GM19397 (cell line): ENCODE measurements around the gene PREP.

Experiments
- ATAC-seq: cut with Tn5 transposase; IDR thresholded peaks from one replicate; pipeline ENCODE4 v1.9.1; 2021; ENCODE audit warnings: mild to moderate bottlenecking, moderate library complexity; ENCODE audit not compliant: unreplicated experiment

PREP gene

DNA sequence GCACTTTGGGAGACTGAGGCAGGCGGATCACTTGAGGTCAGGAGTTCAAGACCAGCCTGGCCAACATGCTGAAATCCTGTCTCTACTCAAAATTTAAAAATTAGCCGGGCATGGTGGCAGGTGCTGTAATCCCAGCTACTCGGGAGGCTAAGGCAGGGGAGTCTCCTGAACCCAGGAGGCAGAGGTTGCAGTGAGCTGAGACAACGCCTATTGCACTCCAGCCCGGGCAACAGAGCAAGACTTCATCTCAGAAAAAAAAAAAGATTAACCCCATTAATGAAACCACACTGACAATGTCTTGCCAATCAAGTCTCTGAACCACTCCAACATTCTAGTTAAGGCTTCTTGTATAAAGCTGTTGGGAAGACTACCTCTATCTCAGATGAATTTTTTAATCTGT lies 4.0 kb downstream of the PREP start:
- no peak for ATAC-seq

DNA sequence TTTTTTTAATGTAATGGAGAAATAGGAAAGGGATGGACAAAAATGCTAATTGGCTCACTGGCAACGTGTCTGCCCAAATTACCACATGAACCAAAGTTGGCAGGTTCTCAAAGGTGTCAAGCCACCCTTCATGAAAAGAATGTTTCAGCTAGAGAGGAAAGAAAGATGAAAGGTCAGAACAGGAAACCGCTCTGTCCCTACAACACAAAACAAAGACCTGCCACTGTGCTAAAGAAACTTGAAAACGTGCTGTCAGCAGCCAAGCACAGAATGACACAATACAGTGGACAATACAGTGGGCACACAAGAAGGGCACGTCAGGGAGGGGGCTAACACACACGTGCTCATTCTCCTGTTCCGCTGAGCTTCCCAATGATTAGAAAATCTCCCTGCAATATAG lies 4.9 kb downstream of the PREP start:
- ATAC-seq = no peak

DNA sequence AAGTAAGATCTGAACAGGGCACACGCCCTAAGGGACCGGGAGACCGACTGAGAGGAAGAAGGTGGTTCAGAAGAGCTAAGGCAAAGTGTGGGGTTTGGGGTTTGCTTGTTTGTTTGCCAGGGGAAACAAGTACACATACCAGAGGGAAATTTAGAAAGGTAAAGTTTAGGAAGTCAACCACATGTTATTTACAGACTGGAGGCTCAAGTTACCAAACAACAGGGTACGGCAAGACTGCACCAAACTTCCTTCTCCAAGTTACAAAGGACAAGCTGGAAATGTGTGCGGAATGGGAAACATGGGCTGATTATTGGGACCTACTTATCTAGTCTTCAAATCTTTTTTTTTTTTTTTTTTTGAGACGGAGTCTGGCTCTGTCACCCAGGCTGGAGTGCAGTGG lies 11.2 kb downstream of the PREP start:
- no peak for ATAC-seq

DNA sequence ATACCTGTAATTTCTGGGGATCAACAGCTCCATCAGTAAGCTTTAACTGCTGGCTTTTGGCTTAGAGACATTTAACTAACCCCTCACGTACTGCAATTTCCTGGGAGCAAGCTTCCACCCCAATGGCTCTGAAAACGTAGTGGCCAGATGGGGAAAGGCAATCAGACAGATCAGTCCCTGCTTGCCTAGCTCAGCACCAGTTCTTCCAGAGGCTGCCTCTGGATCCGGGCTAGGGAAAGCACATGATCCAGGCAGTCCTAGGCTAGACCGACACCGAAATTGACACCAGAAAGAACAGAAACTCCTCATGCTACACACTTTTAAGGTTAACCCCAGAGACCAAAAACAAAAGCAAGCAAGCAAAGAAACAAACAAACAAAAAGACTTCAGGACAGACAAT lies 13.3 kb downstream of the PREP start:
- no peak for ATAC-seq

DNA sequence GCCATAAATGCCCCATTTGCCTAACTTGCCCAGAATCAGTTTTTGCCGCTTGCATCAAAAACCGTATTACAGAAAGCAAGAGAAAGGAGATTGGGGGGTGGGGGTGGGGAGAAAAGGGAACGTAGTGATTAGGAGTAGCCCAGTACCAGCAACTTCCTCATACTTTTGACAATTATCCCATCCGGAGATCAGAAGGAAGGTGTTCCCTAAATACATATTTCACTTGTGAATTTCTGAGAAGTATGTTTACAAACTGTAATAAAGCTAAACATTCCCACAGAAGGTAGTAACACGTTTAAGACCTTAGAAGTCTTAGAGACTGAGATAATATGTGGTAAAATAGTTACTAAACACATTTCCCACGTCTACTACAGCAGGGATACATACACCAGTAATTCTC lies 14.5 kb downstream of the PREP start:
- no peak for ATAC-seq

DNA sequence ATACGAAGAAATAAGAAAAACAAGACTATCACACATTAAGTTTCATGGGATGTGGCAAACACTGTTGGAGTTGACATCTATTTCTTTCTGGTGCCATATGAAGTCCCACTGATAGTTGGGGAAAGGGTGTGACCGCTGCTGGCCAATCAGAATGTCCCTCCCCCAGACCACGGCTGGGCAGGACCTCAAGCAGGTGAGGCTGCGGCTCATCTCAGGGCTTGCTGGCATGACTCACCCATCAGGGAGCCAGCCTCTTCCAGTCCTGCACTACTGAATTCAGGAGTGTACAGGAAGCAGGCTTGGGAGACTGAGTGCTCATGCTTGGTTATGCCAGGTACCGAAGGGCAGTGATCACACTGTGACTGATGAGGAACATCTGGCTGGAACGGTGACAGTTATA lies 18.9 kb downstream of the PREP start:
- ATAC-seq = no peak

DNA sequence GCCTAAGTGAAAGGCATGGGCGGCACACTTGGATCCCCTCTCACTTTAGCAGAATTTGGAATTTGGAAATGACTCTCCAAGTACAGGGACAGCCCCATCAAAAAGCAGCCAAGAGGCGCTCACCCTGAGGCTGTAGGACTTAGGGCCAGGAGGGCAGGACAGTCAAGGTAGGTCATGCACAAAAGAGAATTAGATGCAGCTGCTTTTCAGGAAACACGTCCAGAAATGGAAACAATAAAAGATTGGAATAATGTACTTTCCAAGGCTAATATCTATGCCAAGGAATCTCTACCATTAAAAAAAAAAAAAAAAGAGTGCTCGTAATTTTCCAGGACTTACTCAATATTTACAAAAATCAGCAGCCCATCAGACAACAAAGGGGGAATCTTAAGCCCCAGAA lies 19.9 kb downstream of the PREP start:
- no peak for ATAC-seq

DNA sequence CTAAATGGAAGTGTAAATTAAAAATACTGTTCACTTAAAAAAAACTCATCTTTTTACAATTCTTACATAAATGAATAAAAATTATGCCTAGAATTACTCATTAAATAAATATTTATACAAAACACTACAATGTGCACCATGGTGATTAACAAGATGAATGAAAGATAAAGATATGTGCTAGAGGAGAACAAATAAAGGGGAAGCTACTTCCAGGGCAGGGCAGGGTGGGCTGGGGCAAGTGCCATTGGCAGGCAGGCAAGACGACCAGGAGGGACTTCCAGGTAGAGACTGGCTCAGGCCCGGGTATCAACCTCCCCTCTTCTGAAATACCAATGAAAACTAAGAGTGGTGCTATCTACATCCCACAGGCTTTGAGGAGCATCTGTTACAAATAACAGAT lies 20.4 kb downstream of the PREP start:
- no peak for ATAC-seq

DNA sequence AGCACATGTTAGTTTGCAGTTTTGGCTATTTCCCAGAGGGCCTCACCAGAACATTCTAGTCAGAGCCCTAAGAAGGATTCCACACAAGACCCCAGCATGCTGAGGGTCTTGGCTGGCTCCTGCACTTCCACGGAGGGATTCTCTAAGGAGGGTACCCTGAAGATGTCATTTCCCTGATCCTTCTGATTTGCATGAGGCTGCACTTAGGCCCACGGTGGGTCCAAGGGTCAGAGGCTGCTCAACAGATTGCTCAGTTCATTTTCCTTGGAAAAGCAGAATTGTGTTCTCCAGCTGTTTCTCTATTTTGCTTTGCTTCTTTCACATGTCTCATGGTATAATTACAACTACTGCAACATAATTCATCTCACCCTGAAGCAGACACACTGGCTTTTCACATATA lies 22.2 kb downstream of the PREP start:
- ATAC-seq = no peak

DNA sequence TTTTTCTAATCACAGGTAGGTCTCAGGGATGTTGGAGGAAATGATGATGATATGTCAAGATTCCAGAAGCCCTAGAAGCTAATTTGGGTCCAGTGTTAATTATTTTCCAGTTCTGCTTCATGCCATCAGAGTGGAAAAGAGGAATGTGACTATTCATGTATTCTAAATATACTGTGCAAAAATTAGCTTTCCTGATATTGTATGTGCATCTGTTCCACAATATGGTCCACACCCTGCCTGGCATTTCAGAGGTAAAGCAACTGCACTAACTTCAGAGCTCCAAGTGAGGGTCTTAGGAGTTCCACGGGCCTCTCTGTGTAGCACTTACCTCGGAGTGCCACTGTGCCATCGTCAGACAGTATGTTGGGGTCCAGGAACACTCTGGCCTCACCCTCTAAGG lies 27.1 kb downstream of the PREP start:
- no peak for ATAC-seq

DNA sequence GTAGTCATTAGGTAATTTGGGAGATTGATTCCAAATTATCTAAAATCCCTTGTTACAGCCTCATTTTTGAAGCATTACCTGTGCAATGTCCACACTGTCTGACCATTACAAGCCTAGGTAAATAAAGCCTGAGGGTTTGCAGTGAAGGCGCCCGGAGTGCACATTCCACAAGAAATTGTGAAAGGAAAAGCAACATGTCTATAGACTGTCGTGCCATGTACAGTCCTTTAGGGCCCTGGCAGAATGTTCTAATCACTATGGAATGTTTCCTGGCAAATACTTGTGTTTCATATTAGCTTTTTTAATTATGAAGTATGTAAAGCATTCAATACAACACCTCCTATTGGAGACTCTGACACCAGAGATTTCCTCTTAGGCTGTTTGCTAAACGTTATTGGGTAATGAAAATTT lies 28.9 kb downstream of the PREP start:
- ATAC-seq = no peak

DNA sequence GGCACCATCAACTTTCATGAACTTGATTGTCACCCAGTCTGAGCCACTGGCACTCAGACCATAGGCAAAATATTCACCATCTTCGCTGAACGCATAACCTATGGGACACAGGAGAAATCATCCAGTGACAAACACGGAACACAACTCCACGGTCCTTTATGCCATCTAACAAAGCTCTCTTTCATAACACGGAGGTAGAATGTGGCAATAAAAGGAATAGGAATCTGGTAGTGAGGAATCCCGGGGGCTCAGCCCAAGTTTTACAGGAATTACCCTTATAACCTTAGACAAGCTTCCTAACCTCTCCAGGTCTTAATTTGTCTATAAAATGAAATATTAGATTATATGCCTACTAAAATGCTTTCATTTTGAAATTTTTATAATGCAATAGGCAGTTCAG lies 29.4 kb downstream of the PREP start:
- ATAC-seq = no peak

DNA sequence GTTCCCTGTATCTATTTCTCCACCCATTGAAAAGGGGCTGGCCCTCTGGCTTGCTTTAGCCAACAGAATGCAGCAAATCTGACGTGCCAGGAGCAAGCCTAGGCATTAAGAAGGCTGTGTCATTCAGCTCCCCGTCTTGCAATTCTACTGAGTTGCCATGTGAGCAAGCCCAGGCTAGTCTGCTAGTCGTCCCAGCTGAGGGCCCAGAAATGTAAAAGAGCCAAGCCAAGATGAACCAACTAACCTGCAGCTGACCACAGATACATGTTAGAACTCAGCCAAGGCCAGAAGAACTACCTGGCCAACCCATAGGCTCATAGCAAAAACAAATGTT lies 30.1 kb downstream of the PREP start:
- no peak for ATAC-seq

DNA sequence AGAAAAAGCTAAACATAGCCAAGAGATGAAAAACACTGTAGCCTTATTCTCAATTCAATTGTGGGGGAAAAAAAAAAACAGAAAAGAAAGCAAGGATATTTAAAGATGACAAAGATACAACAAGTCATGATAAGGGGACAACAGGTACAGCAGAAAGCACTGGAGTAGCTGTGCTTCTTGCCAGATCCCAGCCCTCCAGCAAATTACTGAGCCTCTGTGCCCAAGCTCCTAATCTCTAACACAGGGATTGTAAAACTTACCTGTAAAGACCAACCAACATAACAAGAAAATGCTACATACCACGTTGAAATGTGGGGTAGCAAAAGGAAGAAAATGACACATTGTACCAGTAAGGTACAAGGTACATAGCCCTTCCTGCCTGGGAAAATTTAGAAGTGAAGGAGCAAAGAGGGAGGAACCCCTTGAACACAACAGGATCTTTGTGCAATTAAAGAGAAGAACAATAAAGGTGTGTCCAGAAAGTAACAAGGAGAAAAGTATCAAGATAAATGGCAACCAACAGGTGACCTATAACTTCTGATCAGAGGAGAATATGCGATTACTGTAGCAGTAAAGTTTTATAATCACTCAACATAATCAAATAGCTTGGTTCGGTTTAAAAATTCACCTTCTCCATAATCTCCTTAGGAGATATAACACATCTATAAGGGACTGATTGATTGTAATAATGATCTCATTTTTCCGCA lies 30.6 kb downstream of the PREP start:
- no peak for ATAC-seq

DNA sequence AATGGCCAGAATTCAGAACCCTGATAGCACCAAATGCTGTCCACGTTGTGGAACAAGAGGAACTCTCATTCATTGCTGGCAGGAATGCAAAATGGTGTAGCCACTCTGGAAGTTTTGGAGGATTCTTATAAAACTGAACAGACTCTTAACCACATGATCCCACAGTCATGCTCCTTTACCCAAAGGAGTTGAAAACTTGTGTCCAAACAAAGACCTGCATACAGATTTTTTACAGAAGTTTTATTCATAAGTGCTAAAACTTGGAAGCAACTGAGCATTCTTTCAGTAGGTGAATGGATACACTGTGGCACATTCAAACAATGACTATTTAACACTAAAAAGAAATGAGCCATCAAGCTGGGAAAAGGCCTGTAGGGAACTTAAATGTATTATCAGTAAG lies 32.5 kb downstream of the PREP start:
- no peak for ATAC-seq

DNA sequence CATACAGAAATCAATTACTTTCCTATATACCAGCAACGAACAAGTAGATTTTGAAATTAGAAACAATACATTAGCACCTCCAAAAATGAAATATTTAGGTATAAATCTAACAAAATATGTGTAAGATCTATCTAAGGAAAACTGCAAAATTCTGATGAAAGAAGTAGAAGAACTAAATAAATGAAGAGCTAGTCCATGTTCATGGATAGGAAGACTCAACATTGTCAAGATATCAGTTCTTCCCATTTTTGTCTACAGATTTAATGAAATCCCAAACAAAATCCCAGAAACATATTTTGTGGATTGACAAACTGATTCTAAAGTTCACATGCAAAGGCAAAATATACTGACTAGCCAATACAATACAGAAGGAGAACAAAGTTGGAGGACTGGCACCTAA lies 33.7 kb downstream of the PREP start:
- ATAC-seq = no peak

DNA sequence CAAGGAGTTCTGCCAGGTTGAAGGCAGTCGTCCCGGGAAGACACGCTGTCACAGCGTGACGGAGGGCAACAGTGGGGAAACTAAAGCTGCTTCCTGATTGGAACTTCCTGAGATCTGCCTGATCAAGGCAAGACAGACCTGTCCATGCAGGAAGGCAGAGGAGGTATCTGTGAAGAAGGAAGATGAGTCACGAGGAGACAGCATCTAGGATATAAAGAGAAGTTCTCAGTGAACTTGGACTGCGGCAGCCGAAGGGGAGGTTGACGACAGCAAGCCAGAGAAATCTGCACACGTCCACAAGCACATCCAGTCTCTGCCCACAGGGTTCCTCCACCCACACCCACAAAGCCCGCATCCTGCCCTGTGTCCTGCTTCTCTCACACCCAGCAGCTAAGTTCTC lies 38.6 kb downstream of the PREP start:
- no peak for ATAC-seq

DNA sequence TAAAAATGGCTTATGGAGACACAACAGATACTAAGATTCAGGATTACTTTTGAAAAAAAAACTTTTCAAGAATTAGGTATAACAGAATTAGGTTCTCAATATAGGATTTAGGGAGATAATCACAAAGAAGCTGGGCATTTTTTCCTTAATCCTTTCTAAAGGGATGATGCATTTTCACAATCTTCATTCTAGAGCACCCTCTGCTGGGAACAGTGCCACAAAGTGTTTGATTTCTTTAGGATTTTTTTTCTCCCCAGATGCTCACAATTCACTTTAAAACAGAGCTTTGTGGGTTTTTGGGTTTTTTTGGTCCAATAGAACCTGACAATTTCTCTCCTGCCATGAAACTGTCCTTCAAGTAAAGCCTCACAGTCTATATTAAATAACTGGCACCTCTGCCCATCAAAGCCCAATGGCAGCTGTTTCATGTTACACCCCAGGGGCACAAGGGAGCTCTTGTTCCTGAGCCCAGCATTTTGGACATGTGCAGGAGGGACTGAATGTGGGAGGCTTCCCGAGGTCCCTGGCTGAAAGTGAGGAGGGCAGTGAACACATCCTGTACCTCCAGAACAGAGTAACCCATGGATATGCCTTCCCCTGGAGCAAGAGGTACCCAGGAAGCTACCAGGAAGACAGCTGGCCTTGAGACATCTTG lies 39.7 kb downstream of the PREP start:
- no peak for ATAC-seq

DNA sequence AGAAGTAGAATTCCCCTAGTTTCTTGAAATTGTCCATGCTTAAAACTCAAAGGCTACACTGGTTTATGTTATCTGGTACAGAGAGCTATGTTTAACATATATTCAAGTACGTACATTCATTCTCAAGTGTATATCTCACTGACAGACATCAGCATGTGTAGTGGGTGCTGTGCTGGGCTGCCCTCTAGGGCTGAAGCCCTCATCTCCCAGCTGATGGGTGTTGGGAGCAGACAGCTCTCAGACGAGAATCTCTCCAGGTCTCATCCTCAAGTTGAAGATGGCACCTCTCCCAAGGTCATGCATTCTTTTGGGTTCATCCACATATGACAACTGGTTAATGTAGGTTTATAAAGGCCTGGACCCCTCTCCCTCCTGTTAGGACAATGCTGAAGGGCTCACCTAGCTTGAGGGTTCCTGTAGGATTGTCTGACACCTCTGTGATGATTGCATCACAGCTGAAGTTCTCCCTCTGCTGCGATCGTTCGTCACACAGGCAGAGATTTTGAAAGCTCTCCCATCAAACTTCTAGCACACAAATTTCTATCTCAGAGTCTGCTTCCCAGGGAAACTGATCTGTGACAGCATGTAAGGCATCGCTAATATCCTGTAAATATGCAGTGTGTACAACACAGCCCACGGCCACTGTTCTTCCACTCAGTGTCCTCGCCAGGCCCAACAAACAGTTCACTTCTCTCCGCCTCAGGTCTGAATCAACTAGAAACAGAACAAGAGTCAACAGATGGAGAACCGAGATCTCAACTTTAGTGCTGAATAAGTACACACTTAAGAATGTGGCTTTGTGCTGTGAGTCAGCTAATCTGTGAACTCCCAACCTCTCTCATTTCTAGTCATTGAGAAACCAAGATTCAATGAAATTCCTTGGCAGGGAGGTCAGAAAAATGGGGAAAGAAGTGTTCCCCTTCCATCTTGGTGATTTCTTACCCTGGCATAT lies 43.2 kb downstream of the PREP start:
- ATAC-seq = no peak

DNA sequence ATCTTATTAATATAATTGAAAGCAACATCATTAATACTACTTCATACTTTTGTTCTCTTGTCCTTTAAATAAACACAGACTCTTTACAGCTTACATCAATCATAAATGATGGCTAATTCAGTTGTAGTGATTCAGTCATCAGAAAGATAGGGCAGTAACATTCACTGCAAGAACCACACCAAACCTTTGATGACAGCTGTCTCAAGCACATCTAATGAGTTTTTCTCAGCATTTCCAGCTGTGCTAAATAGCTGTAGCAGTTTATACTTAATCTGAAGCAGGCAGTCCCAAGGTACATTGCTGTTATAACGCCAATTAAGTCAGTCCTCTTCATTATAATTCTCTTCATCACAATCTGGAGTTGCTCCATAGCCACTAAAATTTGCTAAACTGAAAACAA lies 45.7 kb downstream of the PREP start:
- no peak for ATAC-seq

DNA sequence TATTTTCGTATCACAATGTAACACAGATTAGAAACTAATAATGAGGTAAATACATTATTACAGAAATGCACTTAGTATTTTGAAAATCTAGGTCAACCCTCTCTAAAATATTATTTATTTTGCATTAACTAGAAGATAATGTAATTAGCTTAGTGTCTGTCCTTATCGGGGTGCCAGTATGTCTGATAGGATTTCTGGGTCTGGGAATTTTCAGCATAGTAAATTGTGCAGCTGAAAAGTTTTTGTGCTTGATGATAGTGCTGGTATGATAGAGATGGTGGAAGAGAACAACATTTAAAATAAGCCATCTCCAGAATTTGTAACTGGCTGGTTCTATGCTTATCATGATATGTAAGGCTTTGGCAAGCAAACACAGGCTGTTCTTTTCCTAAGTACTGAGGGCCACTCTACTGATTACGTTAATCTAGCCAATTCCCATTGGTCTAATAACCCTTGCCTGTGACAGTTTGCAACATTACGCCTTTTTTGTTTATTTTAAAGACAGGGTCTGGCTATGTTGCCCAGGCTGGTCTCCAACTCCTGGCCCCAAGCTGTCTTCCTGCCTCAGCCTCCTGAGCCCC lies 50.8 kb downstream of the PREP start:
- no peak for ATAC-seq

DNA sequence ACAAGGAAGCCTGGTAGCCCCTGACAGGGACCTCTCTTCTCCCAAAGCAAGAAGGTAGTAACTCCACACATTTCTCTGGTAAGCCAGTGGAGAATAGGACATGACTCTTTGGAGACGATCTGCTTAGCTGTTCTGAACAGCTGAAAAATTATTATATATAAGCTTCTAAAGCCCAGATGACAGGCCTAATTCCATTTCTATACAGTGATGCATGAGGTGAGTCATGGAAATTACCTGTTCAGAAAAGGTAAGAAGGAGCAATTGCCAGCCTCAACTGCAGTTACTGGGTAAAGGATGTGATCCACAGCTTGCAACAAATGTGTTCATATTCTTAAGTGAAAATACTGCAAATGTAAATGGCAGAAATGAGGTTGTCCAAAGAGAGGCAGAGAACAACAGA lies 54.0 kb downstream of the PREP start:
- no peak for ATAC-seq
